SHP77 treated with DMSO at 0.1 percent for 48 hours (cell line): ENCODE data around the gene LRBA.
"Not testable (repeated sequence)": the region's sequence is repeated elsewhere in the genome, so short reads cannot be mapped to it uniquely, and the experiment has no call there.

Source experiments
- DNase-seq: peaks from one replicate; lab custom pipeline; 2025; lab: John Stamatoyannopoulos, UW

The LRBA gene

DNA sequence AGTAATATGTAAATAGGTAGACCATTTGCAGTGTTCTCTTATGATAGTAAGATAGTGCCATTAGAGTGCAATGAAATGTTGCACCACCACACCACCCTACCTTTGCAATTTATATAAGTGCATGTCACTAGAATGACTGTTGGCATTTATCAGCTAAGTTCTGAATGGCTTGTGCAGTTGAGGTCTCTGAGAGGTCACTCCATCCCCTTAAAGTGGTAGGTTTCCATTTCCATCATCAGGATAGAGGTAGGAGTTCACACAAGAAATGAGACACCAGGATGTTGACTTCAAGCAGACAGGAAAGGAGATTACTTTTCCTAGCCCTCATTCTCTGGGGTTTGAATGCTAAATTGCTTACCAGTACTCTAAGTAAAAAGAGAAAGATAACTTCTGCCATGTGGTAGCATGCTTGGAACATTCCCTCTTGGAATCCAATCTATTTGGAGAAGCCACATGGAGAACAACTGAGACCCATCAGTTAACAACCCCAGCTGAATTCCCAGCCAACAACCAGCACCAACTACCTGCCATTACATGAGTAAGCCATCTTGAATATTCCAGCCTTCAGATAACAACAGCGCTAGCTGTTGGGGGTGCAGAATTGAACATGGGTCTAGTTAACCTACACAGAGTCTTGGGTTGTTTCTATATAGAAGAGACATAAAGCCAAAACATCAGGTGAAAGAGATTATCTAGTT lies 6.7 kb upstream of the LRBA start:
- DNase-seq: no peak

DNA sequence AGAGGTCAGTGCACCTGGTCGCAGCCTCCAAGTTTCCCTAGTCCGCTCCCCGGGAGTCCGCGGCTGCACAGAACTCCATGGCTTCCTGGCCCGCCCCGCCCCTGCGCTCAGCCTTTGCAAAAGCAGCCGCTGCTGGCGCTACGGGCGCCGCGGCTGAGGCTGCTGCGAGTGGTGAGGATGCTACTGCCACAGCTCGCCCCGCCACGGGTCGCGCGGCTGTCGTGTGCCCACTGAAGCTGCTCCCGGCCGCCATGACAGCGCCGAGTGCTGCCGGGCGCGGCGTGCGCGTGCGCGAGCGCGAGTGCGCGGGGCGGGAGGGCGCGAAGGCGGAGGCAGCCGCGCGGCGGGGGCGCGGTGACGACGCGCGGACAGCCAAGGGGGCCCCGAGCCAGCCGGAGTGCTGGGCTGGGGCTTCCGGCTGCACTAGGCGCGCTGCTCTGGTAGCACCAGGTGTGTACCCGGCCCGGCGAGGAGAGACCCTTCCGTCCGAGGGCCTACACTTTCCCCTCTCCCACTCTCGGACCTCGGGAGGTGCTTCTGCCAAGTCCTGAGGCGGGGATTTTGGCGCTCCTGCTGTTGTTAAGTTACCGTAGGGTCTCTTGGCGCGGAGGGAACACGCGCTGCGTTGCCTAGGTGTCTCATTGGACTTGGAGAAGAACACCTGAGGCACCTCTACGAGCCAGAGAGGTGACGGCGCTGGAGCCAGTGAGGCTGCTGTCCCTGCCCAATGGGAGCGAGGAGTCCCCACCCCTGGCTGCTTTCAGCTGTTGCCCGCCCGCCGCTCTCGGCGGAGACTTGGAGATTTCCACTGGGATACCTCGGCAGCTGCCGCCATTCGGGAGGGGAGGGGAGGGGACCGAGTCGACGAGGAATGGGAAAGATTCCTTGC lies 619 bp upstream of the LRBA start:
- DNase-seq: peak; percentile 40

DNA sequence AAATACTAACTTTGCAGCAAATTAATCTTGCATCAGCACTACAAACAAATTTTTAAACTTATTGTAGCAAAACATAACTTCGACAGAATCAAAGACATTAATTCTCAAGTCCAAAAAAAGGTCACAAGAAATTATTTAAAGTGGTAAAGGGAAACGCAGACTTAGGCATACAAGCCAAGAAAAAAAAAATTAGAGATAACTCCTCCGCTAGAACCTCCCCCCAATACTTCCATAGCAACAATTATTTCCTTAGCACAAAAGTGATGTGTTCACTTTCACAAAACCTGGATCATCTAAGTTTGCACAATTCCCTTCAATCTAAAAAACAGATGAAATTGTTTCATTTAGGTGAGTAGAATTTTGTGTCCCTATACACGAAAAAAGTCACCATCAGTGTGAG lies 1.1 kb downstream of the LRBA start:
- no peak for DNase-seq

DNA sequence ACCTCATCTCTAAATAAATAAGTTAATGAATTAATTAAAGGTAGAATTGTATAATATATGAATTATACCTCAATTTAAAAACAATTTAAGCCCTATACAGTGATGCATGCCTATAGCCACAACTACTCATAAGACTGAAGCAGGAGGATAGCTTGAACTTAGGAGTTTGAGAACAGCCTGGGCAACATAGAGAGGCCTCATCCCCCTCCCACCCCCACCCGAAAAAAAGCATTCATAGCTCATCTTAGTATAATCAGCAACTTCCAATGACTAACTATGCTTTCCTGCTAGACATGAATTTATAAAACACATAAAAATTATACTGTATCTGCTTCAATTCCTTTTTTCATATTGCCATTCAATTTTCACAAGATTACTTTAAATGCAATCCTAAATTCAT lies 1.6 kb downstream of the LRBA start:
- DNase-seq: no peak

DNA sequence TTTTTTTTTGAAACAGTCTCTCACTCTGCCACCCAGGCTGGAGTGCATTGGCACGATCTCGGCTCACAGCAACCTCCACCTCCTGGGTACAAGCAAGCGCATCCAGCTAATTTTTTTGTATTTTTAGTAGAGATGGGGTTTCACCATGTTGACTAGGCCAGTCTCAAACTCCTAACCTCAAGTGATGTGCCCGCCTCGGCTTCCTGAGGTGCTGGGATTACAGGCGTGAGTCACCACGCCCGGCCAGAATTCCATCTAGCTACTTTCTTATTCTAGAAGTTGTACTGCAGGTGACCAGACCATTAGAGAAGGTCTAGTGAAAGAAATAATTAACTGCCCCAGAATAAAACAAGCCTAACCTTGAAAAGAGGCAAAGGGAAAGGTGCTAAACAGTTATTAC lies 2.3 kb downstream of the LRBA start:
- no peak for DNase-seq

DNA sequence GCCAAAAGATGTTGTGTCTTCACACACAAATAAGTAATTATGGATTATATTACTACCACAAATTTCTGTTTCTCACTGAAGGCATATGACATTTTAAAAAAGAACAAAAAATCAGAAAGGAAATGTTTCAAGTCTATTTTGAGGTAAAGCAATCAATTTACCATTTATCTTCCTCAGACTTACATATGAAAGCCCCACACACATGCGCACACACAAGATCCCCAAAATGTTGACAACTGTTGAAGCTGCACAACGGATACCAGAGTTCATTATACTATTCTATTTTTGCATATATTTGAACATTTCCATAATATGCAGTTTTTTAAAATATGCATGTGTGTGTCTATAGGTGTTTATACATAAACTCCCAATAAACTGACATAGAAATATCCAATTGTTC lies 2.7 kb downstream of the LRBA start:
- DNase-seq: no peak

DNA sequence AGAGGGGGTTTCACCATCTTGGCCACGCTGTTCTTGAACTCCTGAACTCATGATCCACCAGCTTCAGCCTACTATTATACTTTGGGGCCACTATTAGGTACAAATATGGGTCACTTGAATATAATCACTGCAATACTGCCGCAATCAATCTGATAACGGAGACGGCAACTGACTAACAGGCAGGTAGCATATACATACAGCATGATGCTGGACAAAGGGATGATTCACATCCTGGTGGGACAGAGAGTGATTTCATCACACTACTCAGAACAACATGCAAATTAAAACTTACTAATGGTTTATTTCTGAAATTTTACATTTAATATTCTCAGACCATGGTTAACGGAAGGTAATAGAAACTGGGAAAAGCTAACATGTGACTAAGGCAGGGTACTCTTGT lies 10.9 kb downstream of the LRBA start:
- no peak for DNase-seq

DNA sequence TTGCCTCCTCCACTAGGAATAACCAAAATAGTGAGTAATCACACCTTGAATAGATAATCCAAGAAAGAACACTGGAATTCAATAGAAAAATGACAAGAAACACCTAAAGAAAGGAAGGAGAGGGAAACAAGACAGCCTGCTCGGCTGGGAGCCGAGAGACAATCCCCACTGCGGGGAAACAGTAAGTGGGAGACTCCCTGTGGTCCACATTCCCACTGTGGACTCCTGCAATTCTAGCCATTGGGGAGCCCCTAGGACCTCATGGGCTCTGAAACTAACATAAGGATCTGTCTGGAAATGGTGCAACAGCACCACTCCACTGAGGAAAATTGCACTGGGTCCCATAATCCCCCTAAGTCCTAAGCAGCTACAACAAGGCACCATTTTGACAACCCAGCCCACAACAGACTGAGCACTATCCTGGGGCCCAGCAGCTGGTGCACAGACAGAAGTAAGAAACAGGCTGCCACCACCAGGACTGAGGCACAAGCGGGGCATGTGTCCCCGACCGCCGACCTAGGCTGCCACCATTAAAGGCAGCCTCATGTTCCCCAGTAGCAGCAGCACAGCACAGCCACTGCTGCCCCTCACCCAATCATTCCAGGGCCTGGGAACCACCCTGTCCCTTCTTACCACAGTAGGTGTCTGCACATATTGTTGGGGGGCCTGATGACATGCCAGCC lies 14.2 kb downstream of the LRBA start:
- DNase-seq: no peak

DNA sequence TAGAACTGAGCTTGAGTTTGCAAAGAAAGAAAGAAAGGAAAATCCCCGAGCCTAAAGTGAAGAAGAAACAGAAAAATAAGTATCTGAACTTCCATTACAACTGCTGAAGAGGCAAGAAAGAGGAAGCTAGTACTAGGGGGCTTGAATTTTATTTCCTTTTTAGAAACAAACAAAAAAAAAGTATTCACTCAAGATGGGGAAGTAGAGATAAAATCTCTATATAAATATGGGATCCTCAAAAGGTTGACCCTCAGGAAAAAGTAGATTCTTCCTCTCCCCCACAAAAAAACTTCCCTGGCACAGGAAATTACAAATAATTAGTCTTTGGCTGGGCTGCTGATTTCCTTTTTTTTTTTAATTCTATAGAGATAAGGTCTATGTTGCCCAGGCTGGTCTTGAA lies 16.0 kb downstream of the LRBA start:
- DNase-seq: no peak

DNA sequence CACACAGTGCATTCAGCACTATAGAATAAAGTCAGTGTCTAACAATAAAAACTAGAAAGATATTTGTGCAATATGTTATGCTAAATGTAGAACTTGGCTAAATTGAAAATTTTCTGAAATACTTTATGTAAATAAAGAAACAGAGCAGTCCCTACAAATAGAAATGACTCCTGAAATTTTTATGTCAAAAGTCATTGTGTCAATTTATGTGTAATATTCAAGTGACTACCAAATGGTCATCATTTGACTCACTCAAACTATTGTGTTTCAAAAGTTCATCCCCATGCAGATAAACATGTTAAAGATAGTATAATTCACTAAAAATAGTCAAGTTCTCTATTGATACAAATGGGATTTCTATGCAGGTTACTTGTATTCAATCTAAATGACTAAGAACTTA lies 17.9 kb downstream of the LRBA start:
- DNase-seq: no peak

DNA sequence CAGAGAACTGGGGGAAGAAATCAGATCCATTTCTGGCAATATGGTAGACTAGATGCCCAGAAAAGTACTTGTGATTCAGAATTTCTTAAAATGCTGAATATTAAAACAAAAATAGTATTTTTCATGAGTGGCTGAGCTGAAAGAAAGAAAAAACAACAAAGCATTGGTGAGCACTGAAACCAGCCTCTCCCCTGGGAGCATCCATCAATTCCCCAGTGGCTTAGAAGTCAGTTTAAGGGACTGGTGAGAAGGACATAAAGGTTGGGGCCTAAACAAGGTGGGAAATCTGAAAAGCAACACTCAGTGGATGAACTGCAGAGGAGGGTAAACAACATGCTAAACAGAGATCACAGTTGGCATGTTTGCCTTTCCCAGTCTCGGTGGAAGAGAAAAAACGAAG lies 20.4 kb downstream of the LRBA start:
- DNase-seq: no peak

DNA sequence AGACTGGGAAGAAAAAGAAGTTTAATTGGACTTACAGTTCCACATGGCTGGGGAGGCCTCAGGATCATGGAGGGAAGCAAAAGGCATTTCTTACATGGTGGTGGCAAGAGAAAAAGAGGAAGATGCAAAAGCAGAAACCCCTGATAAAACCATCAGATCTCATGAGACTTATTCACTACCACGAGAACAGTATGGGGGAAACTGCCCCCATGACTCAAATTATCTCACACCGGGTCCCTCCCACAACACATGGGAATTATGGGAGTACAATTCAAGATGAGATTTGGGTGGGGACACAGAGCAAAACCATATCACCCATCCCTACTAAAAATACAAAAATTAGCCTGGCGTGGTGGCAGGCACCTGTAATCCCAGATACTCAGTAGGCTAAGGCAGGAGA lies 21.5 kb downstream of the LRBA start:
- not testable (repeated sequence) for DNase-seq

DNA sequence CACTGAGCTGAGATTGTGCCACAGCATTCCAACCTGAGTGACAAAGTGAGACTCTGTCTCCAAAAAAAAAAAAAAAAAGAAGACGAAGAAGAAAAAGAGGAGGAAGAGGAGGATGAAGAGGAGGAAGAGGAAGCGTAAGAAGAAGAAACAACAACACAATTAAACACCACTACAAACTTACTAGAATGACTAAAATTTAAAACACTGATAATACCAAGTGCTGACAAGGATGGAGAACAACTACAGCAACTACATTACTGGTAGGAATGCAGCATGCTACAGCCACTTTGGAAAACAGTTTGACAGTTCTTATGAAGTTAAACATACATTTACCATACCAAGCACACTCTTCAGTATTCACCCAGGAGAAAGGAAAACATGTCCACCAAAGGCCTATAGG lies 24.1 kb downstream of the LRBA start:
- no peak for DNase-seq

DNA sequence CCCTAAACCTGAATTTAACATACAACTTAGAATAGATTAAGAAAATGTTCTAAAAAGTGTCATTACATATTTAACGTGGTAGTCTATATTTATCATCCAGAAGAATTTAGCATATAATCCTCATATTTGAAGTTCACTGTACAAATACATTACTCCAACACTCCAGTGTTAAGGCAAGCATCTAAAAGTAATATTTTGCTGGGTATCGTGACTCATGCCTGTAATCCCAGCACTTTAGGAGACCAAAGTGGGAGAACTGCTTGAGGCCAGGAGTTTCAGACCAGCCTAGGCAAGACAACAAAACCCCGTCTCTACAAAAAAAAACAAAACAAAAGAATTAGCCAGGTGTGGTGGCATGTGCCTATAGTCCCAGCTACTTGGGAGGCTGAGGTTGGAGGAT lies 24.8 kb downstream of the LRBA start:
- no peak for DNase-seq

DNA sequence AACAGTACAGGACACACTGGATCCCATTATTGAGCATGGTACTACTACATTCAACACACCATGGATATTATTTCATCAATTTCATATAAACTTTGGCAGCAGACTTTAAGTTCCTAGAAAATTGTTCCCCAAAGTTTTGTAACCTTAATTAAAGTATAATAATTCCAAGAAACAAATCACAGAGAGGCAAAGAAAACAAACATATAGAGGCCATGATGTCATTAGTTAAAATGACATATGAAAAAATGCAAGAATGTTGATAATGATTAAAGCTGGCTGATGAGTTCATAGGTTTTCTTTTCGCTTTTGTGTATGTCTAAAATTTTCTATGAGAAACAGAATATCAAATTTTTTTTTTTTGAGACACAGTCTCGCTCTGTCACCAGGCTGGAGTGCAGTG lies 26.8 kb downstream of the LRBA start:
- no peak for DNase-seq

DNA sequence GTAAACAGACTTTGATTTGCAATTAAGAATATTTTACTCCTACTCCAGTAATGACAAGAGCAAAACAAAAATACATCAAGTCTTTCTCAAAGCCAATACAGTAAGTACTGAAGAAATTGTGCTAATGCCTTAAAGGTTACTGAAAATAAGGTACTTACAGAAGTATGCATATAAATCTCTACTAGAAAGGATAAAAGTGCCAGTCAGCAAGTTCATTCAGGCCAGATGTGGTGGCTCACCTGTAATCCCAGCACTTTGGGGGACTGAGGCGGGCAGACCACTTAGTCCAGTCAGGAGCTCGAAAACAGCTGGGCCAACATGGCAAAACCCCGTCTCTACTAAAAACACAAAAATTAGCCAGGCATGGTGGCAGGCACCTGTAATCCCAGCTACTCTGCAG lies 27.9 kb downstream of the LRBA start:
- no peak for DNase-seq

DNA sequence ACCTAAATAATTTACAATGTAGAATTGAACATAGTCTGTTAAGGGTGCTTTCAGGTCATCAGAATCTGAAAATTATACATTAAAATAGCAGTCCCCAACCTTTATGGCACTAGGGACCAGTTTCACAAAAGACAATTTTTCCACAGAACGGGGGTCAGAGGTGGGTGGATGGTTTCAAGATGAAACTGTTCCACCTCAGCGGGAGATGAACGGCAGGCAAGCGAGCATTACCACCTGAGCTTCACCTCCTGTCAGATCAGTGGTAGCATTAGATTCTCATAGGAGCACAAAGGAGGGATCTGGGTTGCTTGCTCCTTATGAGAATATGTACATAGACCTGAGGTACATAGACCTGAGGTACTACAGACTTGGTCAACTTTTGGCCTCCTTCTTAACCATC lies 29.0 kb downstream of the LRBA start:
- no peak for DNase-seq

DNA sequence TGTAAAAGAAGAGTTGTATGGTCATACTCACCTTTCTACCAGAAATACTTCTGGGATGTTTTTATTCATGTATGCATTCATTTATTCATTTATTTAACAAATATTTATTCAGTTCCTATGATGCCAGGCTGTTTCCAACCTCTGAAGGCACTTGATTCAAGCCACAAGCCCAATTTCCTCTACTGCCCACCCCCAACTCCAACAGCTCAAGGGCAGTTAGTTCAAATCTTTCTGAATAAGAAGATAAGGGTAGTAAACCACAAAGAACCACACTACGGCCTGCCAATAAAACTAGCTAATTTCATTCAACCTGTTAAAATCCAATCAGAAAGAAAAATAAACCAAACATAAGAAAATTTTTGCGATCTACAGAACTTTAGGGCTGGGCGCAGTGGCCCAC lies 31.2 kb downstream of the LRBA start:
- DNase-seq: no peak

DNA sequence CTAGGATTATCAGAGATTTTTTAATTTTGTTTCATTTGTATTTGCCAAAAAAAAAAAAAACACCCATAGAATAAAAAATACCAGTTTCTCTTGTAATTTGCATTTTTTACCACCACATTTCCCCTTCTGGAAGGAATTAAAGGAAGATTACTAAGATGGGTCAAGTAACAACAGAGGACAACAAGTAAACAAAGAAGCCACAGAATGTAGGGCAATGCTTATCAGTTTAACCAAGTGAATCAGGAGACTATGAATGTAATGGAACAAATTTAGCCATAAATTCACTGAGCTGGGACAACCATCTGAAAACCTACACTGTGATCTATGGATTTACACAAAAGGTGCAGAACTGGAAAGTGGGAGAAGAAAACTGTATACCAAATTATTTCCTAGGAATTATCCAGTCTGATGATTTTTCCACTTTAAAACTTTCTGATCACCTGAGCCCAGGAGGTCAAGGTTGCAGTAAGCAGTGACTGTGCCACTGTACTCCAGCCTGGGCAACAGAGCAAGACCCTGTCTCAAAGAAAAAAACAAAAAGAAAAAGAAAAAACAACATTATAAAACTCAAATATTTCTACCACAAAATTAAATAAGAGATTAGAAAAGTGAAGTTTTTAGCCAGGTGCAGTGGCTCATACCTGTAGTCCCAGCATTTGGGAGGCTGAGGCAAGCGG lies 32.4 kb downstream of the LRBA start:
- no peak for DNase-seq

DNA sequence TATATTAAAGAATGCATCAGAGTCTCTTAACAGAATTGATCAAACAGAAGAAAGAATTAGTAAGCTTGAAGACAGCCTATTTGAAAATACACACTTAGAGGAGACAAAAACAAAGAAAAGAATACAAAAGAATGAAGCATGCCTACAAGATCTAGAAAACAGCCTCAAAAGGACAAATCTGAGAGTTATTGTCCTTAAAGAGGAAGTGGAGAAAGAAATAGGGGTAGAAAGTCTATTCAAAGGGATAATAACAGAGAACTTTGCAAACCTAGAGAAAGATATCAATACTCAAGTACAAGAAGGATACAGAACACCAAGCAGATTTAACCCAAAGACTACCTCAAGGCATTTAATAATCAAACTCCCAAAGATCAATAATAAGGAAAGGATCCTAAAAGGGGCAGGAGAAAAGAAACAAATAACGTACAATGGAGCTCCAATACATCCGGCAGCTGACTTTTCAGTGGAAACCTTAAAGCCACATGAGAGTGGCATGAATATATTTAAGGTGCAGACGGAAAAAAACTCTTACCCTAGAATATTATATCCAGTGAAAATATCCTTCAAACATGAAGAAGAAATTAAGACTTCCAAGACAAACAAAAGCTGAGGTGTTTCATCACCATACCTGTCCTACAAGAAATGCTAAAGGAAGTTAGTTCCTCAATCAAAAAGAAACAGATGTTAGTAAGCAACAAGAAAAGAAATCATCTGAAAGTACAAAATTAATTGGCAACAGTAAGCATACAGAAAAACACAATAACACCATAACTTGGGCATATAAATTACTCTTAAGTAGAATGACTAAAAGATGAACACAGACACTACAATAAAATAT lies 36.1 kb downstream of the LRBA start:
- DNase-seq: no peak

DNA sequence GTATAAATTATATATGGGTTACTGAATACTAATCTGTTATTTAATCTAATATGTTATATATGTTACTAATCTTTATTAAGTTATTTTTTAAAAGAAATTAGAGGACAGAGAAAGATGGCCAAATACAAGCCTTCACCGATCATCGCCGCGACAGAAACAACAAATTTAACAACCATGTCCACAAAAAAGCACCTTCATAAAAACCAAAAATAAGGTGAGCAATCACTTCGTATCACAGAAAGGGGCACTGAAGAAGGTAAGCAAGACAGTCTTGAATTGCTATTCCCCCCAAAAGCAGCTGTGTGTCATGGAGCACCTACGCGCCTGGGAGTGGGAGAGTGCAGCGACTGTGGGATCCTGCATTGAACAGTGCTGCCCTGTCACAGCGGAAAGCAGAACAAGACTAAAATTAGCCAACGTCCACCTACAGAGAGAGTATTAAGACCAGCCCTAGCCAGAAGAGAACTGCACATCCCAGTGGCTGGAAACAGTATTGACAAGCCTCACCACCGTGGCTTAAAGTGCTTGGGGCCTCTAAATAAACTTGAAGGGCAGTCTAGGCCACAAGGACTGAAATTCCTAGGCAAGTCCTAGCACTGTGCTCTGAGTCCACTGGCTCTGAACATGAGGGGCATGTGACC lies 38.5 kb downstream of the LRBA start:
- no peak for DNase-seq
